HepG2 (cell line): ENCODE data around the gene TSC22D2. TPM values are rescaled to one million over a fixed set of nuclear protein-coding genes. Genes with fewer than 3 reads are reported as not detected.

Experiments used
- CENPBD1 ChIP-seq: sonication (generic); formaldehyde crosslinking; IDR thresholded peaks from 2 replicates; pipeline ENCODE4 v1.8.0; 2022; ENCODE audit warnings: missing genetic modification reagents, low read depth, mild to moderate bottlenecking, borderline replicate concordance
- CREB1 ChIP-seq, 2 experiments: fragments of 450-650 bp in 1 of 2; IDR thresholded peaks; 2 replicates each; pipeline ENCODE4 v1.6.1; 2016 to 2017; ENCODE audit warnings: control low read depth in 1 of 2, mild to moderate bottlenecking in 1 of 2, missing compliant biosample characterization in 1 of 2, missing genetic modification characterization in 1 of 2
- HNF1A ChIP-seq, 2 experiments: sonication (generic) in 1 of 2; formaldehyde crosslinking in 1 of 2; IDR thresholded peaks; 2 replicates each; pipeline versions ENCODE4 v1.4.0 to v1.6.1; 2016 to 2020; ENCODE audit warnings: borderline replicate concordance in 1 of 2, low read depth in 1 of 2, mild to moderate bottlenecking in 1 of 2, missing genetic modification reagents in 1 of 2
- HNRNPUL1 ChIP-seq: fragments of 200-400 bp; formaldehyde crosslinking; IDR thresholded peaks from 2 replicates; pipeline ENCODE4 v1.6.1; 2017; ENCODE audit warnings: low read depth, mild to moderate bottlenecking, low read length, moderate library complexity
- MAFF ChIP-seq: IDR thresholded peaks from 2 replicates; pipeline ENCODE4 v1.6.1; 2011; ENCODE audit warnings: low read depth, low read length, improper control_type of control experiment
- RXRA ChIP-seq: sonication (generic); formaldehyde crosslinking; IDR thresholded peaks from 2 replicates; pipeline ENCODE4 v1.5.1; 2020; ENCODE audit warnings: missing genetic modification reagents
- ZNF33A ChIP-seq: sonication (generic); formaldehyde crosslinking; IDR thresholded peaks from 2 replicates; pipeline ENCODE4 v1.5.1; 2020; ENCODE audit warnings: missing genetic modification reagents, mild to moderate bottlenecking, moderate library complexity, borderline replicate concordance
- polyA plus RNA-seq, 8 experiments: library from polyadenylated mRNA; depleted of rRNA in 3 of 8; stranded (reverse) in 7 of 8; unstranded in 1 of 8; fragments of >200 nt; fragmentation: Illumina TruSeq in 4 of 8; extraction: Trizol in 4 of 8; gene quantifications; 2 replicates each; pipeline versions ENCODE4 v1.2.1 to v1.2.3, GENCODE V29; 2011 to 2016; ENCODE audit warnings: low read depth in 4 of 8, missing spikeins in 1 of 8, mixed read lengths in 1 of 8; ENCODE audit not compliant: insufficient read depth in 1 of 8
- total RNA-seq, 5 experiments: library from RNA; depleted of rRNA; stranded (reverse); fragments of >200 nt; fragmentation: Illumina TruSeq; extraction: Trizol; gene quantifications; 2 replicates each; pipeline ENCODE4 v1.2.3, GENCODE V29; 2016; ENCODE audit warnings: low read depth in 1 of 5
- TF ChIP-seq, protein P1 (sequence below): fragments of 450-650 bp; IDR thresholded peaks from 2 replicates; pipeline ENCODE4 v1.6.1; 2016

Gene TSC22D2
- total and polyA plus RNA-seq, 2 of the 13 experiments (the other 11 are each of a cell fraction or from before 2014, with no cell fraction given): 4.6 to 8.2 TPM

DNA sequence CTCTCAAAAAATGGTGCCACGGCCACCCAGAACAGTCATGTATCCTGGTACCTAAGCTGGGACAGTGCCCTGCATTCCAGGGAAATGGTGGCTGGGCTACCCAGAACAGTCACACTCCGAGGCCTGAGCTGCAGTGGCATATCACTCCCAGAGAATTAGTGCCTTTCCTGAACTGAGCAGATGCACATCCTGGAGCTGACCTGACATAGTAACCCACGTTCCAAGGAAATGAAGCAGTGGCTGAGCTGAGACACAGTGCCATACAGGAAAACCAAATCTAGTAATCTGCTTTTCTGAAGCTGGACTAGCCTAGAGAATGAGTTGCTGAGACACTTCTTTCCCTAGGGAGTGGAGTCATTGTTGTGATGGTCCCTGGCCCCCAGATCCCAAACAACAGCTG lies 96.4 kb downstream of the TSC22D2 start (continued):
- TF ChIP-seq HNRNPUL1 (no peak), RXRA (CRISPR knock-in tag) (no peak), MAFF (no peak), CENPBD1 (no peak), HNF1A (IDR thresholded peaks at IDR 0.05; ENCODE audit: low read depth) (no peak), HNF1A (CRISPR knock-in tag; IDR thresholded peaks at IDR 0.05; ENCODE audit: borderline replicate concordance) (no peak), ZNF33A (CRISPR knock-in tag) (no peak), CREB1 (IDR thresholded peaks at IDR 0.05) (no peak), CREB1 (CRISPR knock-in tag; IDR thresholded peaks at IDR 0.05) (no peak)
- TF ChIP-seq, protein P1, sequence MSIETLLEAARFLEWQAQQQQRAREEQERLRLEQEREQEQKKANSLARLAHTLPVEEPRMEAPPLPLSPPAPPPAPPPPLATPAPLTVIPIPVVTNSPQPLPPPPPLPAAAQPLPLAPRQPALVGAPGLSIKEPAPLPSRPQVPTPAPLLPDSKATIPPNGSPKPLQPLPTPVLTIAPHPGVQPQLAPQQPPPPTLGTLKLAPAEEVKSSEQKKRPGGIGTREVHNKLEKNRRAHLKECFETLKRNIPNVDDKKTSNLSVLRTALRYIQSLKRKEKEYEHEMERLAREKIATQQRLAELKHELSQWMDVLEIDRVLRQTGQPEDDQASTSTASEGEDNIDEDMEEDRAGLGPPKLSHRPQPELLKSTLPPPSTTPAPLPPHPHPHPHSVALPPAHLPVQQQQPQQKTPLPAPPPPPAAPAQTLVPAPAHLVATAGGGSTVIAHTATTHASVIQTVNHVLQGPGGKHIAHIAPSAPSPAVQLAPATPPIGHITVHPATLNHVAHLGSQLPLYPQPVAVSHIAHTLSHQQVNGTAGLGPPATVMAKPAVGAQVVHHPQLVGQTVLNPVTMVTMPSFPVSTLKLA: no peak
- TF ChIP-seq, all 625 proteins: peak for 0
